ENCODE data around the gene PACRG.

The PACRG gene

DNA sequence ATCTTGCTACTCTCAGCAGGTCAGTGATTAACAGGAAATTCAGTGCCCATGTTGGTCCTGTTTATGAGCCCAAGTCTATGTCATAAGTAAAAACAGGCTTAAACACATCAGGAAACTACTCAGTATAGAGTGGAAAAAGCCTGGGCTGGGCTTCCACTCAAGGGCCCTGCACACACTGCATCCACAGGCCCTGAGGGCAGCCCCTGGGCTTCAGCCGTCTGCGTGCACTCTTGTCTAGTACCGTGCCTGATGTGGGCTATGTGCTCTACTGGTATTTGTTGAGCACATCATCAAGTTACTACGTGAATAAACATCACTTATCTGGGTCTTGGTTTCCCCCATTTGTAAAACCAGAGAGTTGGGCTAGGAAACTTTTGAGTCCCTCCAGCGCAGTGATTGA is 135.2 kb downstream of the PACRG start:
- no peak overlapping the region for H3K4me3 ChIP-seq (ENCODE audit: low read depth, low read length)
- TF ChIP-seq, protein P1, sequence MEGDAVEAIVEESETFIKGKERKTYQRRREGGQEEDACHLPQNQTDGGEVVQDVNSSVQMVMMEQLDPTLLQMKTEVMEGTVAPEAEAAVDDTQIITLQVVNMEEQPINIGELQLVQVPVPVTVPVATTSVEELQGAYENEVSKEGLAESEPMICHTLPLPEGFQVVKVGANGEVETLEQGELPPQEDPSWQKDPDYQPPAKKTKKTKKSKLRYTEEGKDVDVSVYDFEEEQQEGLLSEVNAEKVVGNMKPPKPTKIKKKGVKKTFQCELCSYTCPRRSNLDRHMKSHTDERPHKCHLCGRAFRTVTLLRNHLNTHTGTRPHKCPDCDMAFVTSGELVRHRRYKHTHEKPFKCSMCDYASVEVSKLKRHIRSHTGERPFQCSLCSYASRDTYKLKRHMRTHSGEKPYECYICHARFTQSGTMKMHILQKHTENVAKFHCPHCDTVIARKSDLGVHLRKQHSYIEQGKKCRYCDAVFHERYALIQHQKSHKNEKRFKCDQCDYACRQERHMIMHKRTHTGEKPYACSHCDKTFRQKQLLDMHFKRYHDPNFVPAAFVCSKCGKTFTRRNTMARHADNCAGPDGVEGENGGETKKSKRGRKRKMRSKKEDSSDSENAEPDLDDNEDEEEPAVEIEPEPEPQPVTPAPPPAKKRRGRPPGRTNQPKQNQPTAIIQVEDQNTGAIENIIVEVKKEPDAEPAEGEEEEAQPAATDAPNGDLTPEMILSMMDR (IDR thresholded peaks at IDR 0.05; ENCODE audit: insufficient read depth, low read length, missing control alignments), result no peak
- CTCF ChIA-PET, result no interaction called here
- no peak for DNase-seq (ENCODE audit: low read depth, low spot score)
- POLR2A ChIA-PET, result no interaction called here

DNA sequence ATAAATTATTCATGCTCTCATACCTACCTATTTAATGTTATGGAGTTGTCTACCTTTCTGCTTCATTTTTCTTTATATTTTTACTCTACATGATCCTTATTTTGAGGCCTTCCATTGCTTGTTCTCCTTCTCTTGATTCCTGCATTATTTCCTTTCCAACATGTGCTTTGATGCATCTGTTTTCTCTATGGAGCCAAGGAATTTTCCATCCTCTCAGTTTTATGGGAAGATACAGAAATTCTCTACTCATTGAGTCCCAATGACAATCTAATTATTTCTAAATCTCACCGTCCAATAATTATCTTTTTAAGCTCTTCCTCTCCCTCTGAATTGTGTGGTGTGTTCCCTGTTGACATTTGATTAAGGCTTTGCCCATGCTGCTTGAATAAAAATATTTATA is 136.0 kb downstream of the PACRG start:
- CTCF ChIA-PET, result no interaction called here
- DNase-seq (ENCODE audit: low read depth, low spot score), result no peak
- TF ChIP-seq, protein P1 (IDR thresholded peaks at IDR 0.05; ENCODE audit: insufficient read depth, low read length, missing control alignments), result no peak
- POLR2A ChIA-PET, result no interaction called here
- no peak overlapping the region for H3K4me3 ChIP-seq (ENCODE audit: low read depth, low read length)

GRCh38 chr6:162864911-162865310 is 137.1 kb downstream of the PACRG start:
- CTCF ChIA-PET, result no interaction called here
- TF ChIP-seq, protein P1 (IDR thresholded peaks at IDR 0.05; ENCODE audit: insufficient read depth, low read length, missing control alignments), result no peak
- H3K4me3 ChIP-seq (ENCODE audit: low read depth, low read length), result no peak overlapping the region
- POLR2A ChIA-PET, result no interaction called here
- DNase-seq (ENCODE audit: low read depth, low spot score), result no peak

DNA sequence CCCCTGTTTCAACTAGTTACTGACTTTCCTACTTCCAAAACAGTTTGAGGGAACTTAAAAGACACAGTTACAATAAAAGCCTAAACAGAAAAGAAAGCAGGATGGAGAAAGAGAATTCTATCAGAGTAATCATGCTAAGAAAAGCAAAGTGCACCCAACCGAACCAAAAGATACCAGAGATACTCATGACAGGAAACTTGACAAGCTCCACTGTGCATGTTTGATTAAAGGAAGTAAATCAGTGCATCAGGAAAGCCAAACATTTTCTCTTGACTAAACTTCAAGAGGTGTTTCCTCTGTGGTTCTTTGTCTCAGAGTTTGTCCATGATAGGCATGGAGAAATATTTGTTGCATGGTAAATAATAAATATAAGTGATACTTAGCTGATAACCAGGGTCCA is 138.9 kb downstream of the PACRG start:
- TF ChIP-seq, protein P1 (IDR thresholded peaks at IDR 0.05; ENCODE audit: insufficient read depth, low read length, missing control alignments), result no peak
- H3K4me3 ChIP-seq (ENCODE audit: low read depth, low read length), result no peak overlapping the region
- DNase-seq (ENCODE audit: low read depth, low spot score), result no peak
- ChIA-PET POLR2A (no interaction called here), CTCF (interaction anchor here (1.6 kb wide), 1 partner anchor 10 kb away, joined by 4 read pairs; no protein-coding TSS in a partner anchor)

DNA sequence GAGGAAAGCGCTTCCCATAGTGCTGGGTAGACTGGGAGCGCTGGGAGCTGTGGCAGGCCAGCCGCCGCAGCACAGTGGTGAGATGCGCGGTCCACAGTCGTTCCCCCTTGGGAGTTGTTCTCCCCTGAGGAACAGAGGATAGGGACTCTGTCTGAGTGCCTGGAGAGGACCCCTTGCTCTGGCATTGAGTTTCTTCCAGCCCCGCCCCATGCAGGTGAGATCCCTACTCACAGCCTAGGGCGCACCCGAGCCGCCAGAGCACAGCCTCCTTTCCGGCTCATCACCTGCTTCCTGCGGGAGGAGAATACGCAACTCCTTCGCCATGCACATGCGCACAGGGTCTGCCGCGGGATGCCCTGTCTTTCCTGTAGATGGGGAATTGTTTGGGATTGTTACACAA is 140.6 kb downstream of the PACRG start:
- ChIA-PET POLR2A (no interaction called here), CTCF (no interaction called here)
- TF ChIP-seq, protein P1 (IDR thresholded peaks at IDR 0.05; ENCODE audit: insufficient read depth, low read length, missing control alignments), result no peak
- no peak overlapping the region for H3K4me3 ChIP-seq (ENCODE audit: low read depth, low read length)
- DNase-seq (ENCODE audit: low read depth, low spot score), result no peak

- ChIA-PET CTCF (interaction anchor here (0.7 kb wide), 1 partner anchor 15 kb away, joined by 3 read pairs; no protein-coding TSS in a partner anchor), POLR2A (no interaction called here)
- TF ChIP-seq, protein P1 (IDR thresholded peaks at IDR 0.05; ENCODE audit: insufficient read depth, low read length, missing control alignments), result no peak
- H3K4me3 ChIP-seq (ENCODE audit: low read depth, low read length), result no peak overlapping the region
- DNase-seq (ENCODE audit: low read depth, low spot score), result no peak
Observed at GRCh38 chr6:162871966-162872365, 144.2 kb downstream of the PACRG start.

Measured in AG04449 (cell line).